Left colon (tissue), 2 donors: ENCODE measurements around the gene ZNF616. TPM values are rescaled to one million over a fixed set of nuclear protein-coding genes. Genes with fewer than 3 reads are reported as not detected.
"Not testable (repeated sequence)": the region's sequence is repeated elsewhere in the genome, so short reads cannot be mapped to it uniquely, and the experiment has no call there.

ENCODE experiments used
- ATAC-seq: fragments of 200-7000 bp; cut with Tn5 transposase; one replicate; pipeline ENCODE4 v1.9.1; 2020; ENCODE audit warnings: mild to moderate bottlenecking, moderate library complexity
- DNase-seq, 2 donors: peaks; one replicate each; pipeline ENCODE4 v3.0.0-alpha.2; 2020
- intact Hi-C, 2 donors: fragments of 100-400 bp; cut with DNase I in 1 of 2; cut with micrococcal nuclease in 1 of 2; formaldehyde crosslinking; loops; one replicate each; pipeline versions ENCODE4 v1.11.2 to v1.14.0; 2022; cut with DNase I, micrococcal nuclease
- total RNA-seq, 2 donors: library from RNA; stranded (reverse); fragmentation: NEBNext Ultra II Directional; extraction: Animal tissue kit (Norgen Biotek cat#: 25700); gene quantifications; one replicate each; pipeline ENCODE4 v1.2.1, GENCODE V29; 2021
- donor health status: DM: no; HTN: no; CAD: no.
- donor health status: DM: yes; HTN: yes; CAD: no.

ZNF616 gene
- total RNA-seq, 2 donors from 2014 or later: 7.1 to 9.2 TPM

GRCh38 chr19:52115526-52116053 is 24.1 kb downstream of the ZNF616 start:
- DNase-seq (no peak), ATAC-seq (no peak)
- intact Hi-C loops: no loop called here

GRCh38 chr19:52114691-52115090 is 25.0 kb downstream of the ZNF616 start:
- no peak for ATAC-seq
- intact Hi-C loops: no loop called here
- DNase-seq: no peak

DNA sequence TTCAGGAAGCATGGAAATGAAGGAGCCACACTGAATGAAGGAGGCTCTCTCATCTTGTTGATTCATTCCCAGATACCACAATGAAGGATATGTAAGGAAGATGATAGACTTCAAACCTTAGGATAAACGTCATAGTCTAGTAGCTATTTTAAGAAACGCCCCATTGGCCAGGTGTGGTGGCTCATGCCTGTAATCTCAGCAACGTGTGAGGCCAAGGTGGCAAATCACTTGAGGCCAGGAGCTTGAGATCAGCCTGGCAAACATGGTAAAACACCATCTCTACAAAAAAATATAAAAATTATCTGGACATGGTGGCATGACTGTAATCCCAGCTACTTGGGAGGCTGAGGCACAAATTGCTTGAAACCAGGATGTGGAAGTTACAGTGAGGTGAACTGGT is 27.1 kb downstream of the ZNF616 start:
- no peak for DNase-seq
- no peak for ATAC-seq
- intact Hi-C loops: no loop called here

DNA sequence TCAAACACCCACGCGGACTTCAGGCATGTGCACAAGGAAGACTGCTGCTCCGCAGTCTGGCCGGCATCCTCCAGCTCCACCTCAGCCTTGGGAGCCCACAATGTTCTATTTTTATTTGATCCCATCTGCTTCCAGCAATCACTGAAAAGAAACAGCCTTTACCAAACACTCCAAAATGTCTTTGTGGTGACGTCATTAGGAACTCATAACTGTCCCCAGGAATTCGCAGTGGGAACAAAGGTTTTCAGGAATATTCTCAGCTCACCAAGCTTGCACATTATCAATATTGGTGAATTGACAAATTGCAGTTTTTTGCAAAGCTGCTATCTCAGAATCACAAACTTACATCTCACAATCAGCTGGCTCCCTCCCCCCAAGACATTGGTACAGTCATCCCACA is 29.0 kb downstream of the ZNF616 start:
- ATAC-seq (no peak), DNase-seq (no peak)
- intact Hi-C loops: no loop called here

DNA sequence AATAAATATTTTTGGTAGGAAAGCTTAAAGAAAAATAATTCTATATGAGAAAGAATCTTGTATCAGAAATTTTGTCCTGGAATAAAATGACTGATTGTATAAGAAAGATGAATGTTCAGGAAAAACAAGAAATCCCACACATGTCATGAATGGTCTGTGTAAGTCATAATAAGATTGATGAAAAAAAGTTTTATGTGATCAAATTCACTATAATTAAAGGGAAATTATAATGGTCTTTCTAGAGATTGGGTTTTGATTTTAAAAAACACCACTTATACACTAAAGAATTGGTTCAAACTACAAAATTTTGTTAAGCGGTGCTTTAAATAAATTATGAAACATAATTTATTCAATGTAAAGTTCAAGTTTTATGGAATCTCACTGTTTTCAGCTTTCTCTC is 37.0 kb downstream of the ZNF616 start:
- DNase-seq (no peak), ATAC-seq (no peak)
- intact Hi-C loops: no loop called here

- DNase-seq (no peak), ATAC-seq (no peak)
- intact Hi-C loops: no loop called here
Observed at GRCh38 chr19:52101866-52102562, 37.7 kb downstream of the ZNF616 start.

- ATAC-seq: no peak
- DNase-seq: no peak
- intact Hi-C loops: no loop called here
Observed at GRCh38 chr19:52099497-52100138, 40.1 kb downstream of the ZNF616 start.

GRCh38 chr19:52096416-52096815 is 43.3 kb downstream of the ZNF616 start:
- not testable (repeated sequence) for ATAC-seq

DNA sequence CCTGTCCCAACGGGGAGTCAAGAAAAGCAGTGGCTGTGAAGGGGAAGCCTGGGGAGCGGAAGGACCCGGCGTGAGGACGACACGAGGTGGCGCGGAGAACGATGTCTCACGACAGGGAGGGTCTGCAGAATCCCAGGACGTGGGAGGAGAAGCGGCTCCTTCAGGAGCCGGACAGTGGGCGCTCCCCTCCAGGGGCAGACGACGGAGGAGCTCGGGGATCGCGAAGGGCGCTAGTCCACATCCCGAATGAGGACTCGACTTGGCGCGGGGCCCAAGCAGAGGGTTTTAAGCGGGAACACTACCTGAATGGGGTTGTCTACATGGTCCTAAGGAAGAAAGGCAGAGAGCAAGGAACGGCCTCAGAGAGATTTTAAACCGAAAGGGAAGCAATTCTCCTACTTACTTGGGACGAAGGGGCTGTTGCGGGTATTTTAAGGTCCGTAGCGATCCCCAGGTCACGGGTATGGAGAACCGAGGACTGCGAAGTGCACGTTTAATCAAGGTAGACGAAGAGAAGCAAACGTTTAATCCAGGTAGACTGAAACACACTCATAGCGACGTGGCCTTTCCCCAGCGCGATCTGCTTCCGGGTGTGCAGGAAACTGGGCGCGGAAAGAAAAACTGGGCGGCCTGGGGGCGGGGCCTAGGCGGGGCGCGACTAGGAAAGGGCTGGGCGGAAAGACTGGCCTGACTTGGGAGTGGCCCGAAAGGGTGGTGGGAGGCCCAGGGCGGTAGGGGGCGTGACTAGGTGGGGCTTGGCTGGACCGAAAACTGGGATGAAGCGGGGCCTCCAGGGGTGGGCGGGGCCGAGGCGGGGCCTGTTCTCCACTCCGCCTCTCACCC is 44.3 kb downstream of the ZNF616 start, which contains the start of gene ZNF841:
ZNF841 (minus strand) TSS at position 594 of the 843 bp plus-strand sequence. CDS start 10,964 bp downstream, outside the sequence.
- ATAC-seq: peak; percentile 99
- DNase-seq: peak; percentile 94 to 95
- intact Hi-C loops: no loop called here

More at GRCh38 chr19:52096416-52096815, 43.3 kb downstream of the ZNF616 start:
- intact Hi-C loops, DNase-seq: not testable (repeated sequence)

- ATAC-seq (peak; percentile 32), DNase-seq (no peak)
- intact Hi-C loops: no loop called here
Observed at GRCh38 chr19:52094526-52095130, 45.1 kb downstream of the ZNF616 start.

DNA sequence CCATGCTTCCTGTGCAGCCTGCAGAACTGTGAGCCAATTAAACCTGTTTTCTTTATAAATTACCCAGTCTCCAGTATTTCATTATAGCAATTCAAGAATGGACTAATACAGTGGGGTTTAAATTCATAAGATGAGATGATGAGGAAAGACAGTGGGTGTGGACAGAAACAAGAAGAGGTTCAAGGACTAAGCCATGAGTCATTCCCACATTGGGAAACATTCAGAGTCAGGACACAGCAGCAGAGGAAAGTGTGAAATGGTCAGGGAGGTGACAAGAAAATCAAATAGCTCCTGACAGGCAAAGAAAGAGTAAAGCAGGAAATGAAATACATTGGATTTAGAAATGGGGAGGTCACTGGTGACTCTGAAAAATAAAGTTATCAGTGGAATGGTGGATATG is 53.3 kb downstream of the ZNF616 start:
- ATAC-seq (no peak), DNase-seq (no peak)
- intact Hi-C loops: no loop called here

GRCh38 chr19:52070496-52070895 is 69.2 kb downstream of the ZNF616 start:
- intact Hi-C loops: no loop called here
- DNase-seq (no peak), ATAC-seq (no peak)

DNA sequence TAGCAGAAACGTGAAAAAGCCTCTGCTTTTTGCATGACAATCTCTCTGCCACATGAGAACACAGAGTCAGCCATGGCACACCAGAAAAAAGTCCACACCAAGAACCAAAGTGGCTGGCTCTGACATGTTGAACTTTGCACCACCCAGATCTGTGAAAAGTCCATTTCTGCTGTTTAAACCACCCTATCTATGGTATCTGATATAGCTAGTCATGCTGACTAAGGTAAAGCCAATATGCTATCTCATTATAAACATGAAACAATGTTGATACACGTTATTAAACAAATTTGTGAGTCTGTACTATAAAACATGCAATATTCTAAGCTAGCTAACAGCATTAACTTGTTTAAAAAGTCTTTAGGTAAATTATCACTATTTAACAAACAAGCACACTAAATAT is 70.1 kb downstream of the ZNF616 start:
- intact Hi-C loops: no loop called here
- DNase-seq (no peak), ATAC-seq (no peak)

DNA sequence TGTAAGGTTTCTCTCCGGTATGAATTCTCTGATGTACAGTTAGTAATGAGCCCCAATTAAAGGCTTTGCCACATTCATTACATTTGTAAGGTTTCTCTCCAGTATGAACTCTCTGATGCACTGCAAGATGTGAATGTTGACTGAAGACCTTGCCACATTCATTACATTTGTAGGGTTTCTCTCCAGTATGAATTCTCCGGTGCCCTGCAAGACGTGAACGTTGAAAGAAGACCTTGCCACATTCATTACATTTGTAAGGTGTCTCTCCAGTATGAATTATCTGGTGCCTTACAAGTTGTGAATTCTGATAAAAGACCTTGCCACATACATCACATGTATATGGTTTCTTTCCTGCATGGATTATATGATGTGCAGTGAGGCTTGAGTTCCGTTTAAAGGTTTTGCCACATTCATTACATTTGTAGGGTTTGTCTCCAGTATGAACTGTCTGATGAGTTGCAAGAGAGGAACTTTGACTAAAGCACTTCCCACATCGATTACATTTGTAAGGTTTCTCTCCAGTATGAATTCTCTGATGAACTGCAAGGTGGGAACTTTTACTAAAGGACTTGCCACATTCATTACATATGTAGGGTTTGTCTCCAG is 73.4 kb downstream of the ZNF616 start:
- intact Hi-C loops: no loop called here
- ATAC-seq (no peak), DNase-seq (no peak)

- intact Hi-C loops: no loop called here
- ATAC-seq: no peak
Observed at GRCh38 chr19:52065399-52065798, 74.3 kb downstream of the ZNF616 start.

More at GRCh38 chr19:52065399-52065798, 74.3 kb downstream of the ZNF616 start:
- DNase-seq: no peak
